Smooth muscle cell of the brain vasculature (primary cell): Measurements from ENCODE around the gene YIPF5.

Source experiments
- DNase-seq: peaks from one replicate; pipeline ENCODE4 v3.0.0-alpha.2; 2012; ENCODE audit warnings: low read depth, low spot score

YIPF5 gene

GRCh38 chr5:144179226-144179625, 8.8 kb upstream of the YIPF5 start:
- no peak for DNase-seq

GRCh38 chr5:144177548-144177947, 7.1 kb upstream of the YIPF5 start:
- DNase-seq = no peak

- no peak for DNase-seq
Measured at GRCh38 chr5:144173766-144174165, 3.3 kb upstream of the YIPF5 start.

GRCh38 chr5:144169904-144170275, 569 bp downstream of the YIPF5 start:
- DNase-seq = no peak

- DNase-seq = no peak
Measured at GRCh38 chr5:144167998-144168397, 2.5 kb downstream of the YIPF5 start.

GRCh38 chr5:144166696-144167095, 3.8 kb downstream of the YIPF5 start:
- no peak for DNase-seq

GRCh38 chr5:144162686-144163085, 7.8 kb downstream of the YIPF5 start:
- DNase-seq = no peak

GRCh38 chr5:144156767-144157171, 13.7 kb downstream of the YIPF5 start:
- no peak for DNase-seq

GRCh38 chr5:144151026-144151425, 19.4 kb downstream of the YIPF5 start:
- DNase-seq = no peak

- DNase-seq = no peak
Measured at GRCh38 chr5:144144956-144145751, 25.3 kb downstream of the YIPF5 start.

- no peak for DNase-seq
Measured at GRCh38 chr5:144143625-144144024, 26.8 kb downstream of the YIPF5 start.

- no peak for DNase-seq
Measured at GRCh38 chr5:144142824-144143162, 27.7 kb downstream of the YIPF5 start.

GRCh38 chr5:144142139-144142823, 28.2 kb downstream of the YIPF5 start:
- peak; percentile 10 for DNase-seq

GRCh38 chr5:144141585-144141984, 28.9 kb downstream of the YIPF5 start:
- no peak for DNase-seq

- DNase-seq = peak; percentile 23
Measured at GRCh38 chr5:144139586-144139985, 30.9 kb downstream of the YIPF5 start.

- DNase-seq = no peak
Measured at GRCh38 chr5:144135113-144135762, 35.2 kb downstream of the YIPF5 start.

- no peak for DNase-seq
Measured at GRCh38 chr5:144134194-144134826, 36.1 kb downstream of the YIPF5 start.

- no peak for DNase-seq
Measured at GRCh38 chr5:144133050-144133633, 37.3 kb downstream of the YIPF5 start.

GRCh38 chr5:144131261-144131660, 39.2 kb downstream of the YIPF5 start:
- DNase-seq = no peak

GRCh38 chr5:144130306-144130705, 40.2 kb downstream of the YIPF5 start:
- no peak for DNase-seq

GRCh38 chr5:144128844-144129243, 41.6 kb downstream of the YIPF5 start:
- no peak for DNase-seq

GRCh38 chr5:144126707-144127106, 43.8 kb downstream of the YIPF5 start:
- DNase-seq = no peak
